GM12878 (cell line): ENCODE data around the gene MED13. TPM values are rescaled to one million over a fixed set of nuclear protein-coding genes. Genes with fewer than 3 reads are reported as not detected.

ENCODE experiments used
- BCLAF1 ChIP-seq: fragments of 450-650 bp; IDR thresholded peaks from 2 replicates; pipeline ENCODE4 v1.6.1; 2017; ENCODE audit warnings: antibody characterized with exemption, mild to moderate bottlenecking, moderate library complexity
- CHD4 ChIP-seq: fragments of 200-600 bp; sonication (generic); IDR thresholded peaks from 2 replicates; pipeline ENCODE4 v1.6.1; 2016; ENCODE audit warnings: mild to moderate bottlenecking
- EED ChIP-seq: sonication (generic); IDR thresholded peaks from 2 replicates; pipeline ENCODE4 v1.6.1; 2016; ENCODE audit warnings: antibody characterized with exemption, low read depth
- LARP7 ChIP-seq: fragments of 450-650 bp; IDR thresholded peaks from 2 replicates; pipeline ENCODE4 v1.6.1; 2017; ENCODE audit warnings: mild to moderate bottlenecking
- NFYA ChIP-seq: IDR thresholded peaks from 2 replicates; pipeline ENCODE4 v1.6.1; 2011; ENCODE audit warnings: low read depth, mild to moderate bottlenecking, low read length, improper control_type of control experiment, borderline replicate concordance
- NR2C2 ChIP-seq: IDR thresholded peaks from 2 replicates; pipeline ENCODE4 v1.6.1; 2011; ENCODE audit warnings: borderline replicate concordance, low read depth; ENCODE audit not compliant: control insufficient read depth, insufficient read length
- PBX3 ChIP-seq: IDR thresholded peaks from 2 replicates; pipeline ENCODE4 v1.6.1; 2011; ENCODE audit warnings: mild to moderate bottlenecking, low read depth, low read length, moderate library complexity; ENCODE audit not compliant: insufficient replicate concordance
- SIX5 ChIP-seq: IDR thresholded peaks from 2 replicates; pipeline ENCODE4 v1.6.1; 2011; ENCODE audit warnings: mild to moderate bottlenecking, low read depth, low read length, moderate library complexity; ENCODE audit not compliant: severe bottlenecking
- SPI1 ChIP-seq: IDR thresholded peaks from 2 replicates; pipeline ENCODE4 v1.6.1; 2011; ENCODE audit warnings: low read depth, mild to moderate bottlenecking, low read length, moderate library complexity, borderline replicate concordance; ENCODE audit not compliant: insufficient read depth
- ZBED1 ChIP-seq: IDR thresholded peaks from 2 replicates; pipeline ENCODE4 v1.6.1; 2016; ENCODE audit warnings: borderline replicate concordance
- polyA plus RNA-seq, 11 experiments: library from polyadenylated mRNA; depleted of rRNA in 4 of 11; unstranded in 6 of 11; stranded (reverse) in 5 of 11; fragments of >200 nt; fragmentation: Nextera tagmentation in 4 of 11; fragmentation: Illumina TruSeq in 1 of 11; extraction: Ambion mirVana in 4 of 11; extraction: Trizol in 1 of 11; gene quantifications; 1 replicate in 1 of 11; 2 replicates in 10 of 11; pipeline versions ENCODE4 v1.2.1 to v1.2.3, GENCODE V29; 2011 to 2016; ENCODE audit warnings: inconsistent platforms in 2 of 11, missing spikeins in 2 of 11, low read depth in 1 of 11
- total RNA-seq, 4 experiments: library from RNA; depleted of rRNA in 3 of 4; stranded (reverse); fragments of >200 nt in 3 of 4; fragmentation: Illumina TruSeq in 1 of 4; extraction: Trizol in 1 of 4; gene quantifications; 2 replicates each; pipeline versions ENCODE4 v1.2.1 to v1.2.3, GENCODE V29; 2013 to 2021
- TF ChIP-seq, protein P1 (sequence below): fragments of 450-650 bp; IDR thresholded peaks from 2 replicates; pipeline ENCODE4 v1.6.1; 2016; ENCODE audit warnings: mild to moderate bottlenecking
- TF ChIP-seq, protein P2 (sequence below): fragments of 450-650 bp; formaldehyde crosslinking; IDR thresholded peaks from 2 replicates; pipeline ENCODE4 v1.5.0; 2022; ENCODE audit warnings: mild to moderate bottlenecking, missing genetic modification characterization
- TF ChIP-seq, protein P3 (sequence below): IDR thresholded peaks from 2 replicates; pipeline ENCODE4 v1.6.1; 2012; ENCODE audit warnings: low read depth, low read length, improper control_type of control experiment
- TF ChIP-seq, protein P4 (sequence below): IDR thresholded peaks from 2 replicates; pipeline ENCODE4 v1.6.1; 2011; ENCODE audit warnings: borderline replicate concordance, low read depth, mild to moderate bottlenecking, moderate library complexity, mixed read lengths, low read length; ENCODE audit not compliant: insufficient read depth; ENCODE audit errors: extremely low read length

The MED13 gene
- total and polyA plus RNA-seq, 10 of the 15 experiments (the other 5 are each of a cell fraction or from before 2014, with no cell fraction given), result 4.6 to 49.7 (median 21.3) TPM

- TF ChIP-seq, protein P1, sequence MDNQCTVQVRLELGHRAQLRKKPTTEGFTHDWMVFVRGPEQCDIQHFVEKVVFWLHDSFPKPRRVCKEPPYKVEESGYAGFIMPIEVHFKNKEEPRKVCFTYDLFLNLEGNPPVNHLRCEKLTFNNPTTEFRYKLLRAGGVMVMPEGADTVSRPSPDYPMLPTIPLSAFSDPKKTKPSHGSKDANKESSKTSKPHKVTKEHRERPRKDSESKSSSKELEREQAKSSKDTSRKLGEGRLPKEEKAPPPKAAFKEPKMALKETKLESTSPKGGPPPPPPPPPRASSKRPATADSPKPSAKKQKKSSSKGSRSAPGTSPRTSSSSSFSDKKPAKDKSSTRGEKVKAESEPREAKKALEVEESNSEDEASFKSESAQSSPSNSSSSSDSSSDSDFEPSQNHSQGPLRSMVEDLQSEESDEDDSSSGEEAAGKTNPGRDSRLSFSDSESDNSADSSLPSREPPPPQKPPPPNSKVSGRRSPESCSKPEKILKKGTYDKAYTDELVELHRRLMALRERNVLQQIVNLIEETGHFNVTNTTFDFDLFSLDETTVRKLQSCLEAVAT, result peak; percentile 80; the same call in 1 of the 2 replicates
- TF ChIP-seq LARP7, result peak; percentile 93; the same call in 1 of the 2 replicates
- TF ChIP-seq CHD4, result no peak
- TF ChIP-seq ZBED1, result peak; percentile 60; the same call in 1 of the 2 replicates
- no peak for TF ChIP-seq NFYA
- TF ChIP-seq SIX5, result peak; percentile 5
- no peak for TF ChIP-seq NR2C2
- TF ChIP-seq SPI1, result peak; percentile 37; the same call in 1 of the 2 replicates
- TF ChIP-seq PBX3, result no peak
- no peak for TF ChIP-seq BCLAF1
- TF ChIP-seq, protein P2, sequence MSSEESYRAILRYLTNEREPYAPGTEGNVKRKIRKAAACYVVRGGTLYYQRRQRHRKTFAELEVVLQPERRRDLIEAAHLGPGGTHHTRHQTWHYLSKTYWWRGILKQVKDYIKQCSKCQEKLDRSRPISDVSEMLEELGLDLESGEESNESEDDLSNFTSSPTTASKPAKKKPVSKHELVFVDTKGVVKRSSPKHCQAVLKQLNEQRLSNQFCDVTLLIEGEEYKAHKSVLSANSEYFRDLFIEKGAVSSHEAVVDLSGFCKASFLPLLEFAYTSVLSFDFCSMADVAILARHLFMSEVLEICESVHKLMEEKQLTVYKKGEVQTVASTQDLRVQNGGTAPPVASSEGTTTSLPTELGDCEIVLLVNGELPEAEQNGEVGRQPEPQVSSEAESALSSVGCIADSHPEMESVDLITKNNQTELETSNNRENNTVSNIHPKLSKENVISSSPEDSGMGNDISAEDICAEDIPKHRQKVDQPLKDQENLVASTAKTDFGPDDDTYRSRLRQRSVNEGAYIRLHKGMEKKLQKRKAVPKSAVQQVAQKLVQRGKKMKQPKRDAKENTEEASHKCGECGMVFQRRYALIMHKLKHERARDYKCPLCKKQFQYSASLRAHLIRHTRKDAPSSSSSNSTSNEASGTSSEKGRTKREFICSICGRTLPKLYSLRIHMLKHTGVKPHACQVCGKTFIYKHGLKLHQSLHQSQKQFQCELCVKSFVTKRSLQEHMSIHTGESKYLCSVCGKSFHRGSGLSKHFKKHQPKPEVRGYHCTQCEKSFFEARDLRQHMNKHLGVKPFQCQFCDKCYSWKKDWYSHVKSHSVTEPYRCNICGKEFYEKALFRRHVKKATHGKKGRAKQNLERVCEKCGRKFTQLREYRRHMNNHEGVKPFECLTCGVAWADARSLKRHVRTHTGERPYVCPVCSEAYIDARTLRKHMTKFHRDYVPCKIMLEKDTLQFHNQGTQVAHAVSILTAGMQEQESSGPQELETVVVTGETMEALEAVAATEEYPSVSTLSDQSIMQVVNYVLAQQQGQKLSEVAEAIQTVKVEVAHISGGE (CRISPR knock-in tag), result peak; percentile 77
- no peak for TF ChIP-seq EED
- TF ChIP-seq, protein P3, sequence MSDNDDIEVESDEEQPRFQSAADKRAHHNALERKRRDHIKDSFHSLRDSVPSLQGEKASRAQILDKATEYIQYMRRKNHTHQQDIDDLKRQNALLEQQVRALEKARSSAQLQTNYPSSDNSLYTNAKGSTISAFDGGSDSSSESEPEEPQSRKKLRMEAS, result peak; percentile 20
- TF ChIP-seq, protein P4, sequence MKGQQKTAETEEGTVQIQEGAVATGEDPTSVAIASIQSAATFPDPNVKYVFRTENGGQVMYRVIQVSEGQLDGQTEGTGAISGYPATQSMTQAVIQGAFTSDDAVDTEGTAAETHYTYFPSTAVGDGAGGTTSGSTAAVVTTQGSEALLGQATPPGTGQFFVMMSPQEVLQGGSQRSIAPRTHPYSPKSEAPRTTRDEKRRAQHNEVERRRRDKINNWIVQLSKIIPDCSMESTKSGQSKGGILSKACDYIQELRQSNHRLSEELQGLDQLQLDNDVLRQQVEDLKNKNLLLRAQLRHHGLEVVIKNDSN, result no peak
Observed at GRCh38 chr17:61927208-61928100, 137.6 kb downstream of the MED13 start, which contains the start of gene INTS2 (continued).
